Gastrocnemius medialis (tissue), 4 donors: ENCODE data around the gene ZNF467.

Experiments
- CTCF ChIP-seq, 5 experiments: fragments of 450-650 bp in 3 of 5; fragments of 200-600 bp in 2 of 5; sonication (generic) in 2 of 5; IDR thresholded peaks in 4 of 5; conservative IDR thresholded peaks in 1 of 5; 1 replicate in 4 of 5; 2 replicates in 1 of 5; pipeline ENCODE4 v1.5.1; 2016 to 2019; ENCODE audit warnings: antibody characterized with exemption in 5 of 5, mild to moderate bottlenecking in 3 of 5, moderate library complexity in 3 of 5
- POLR2A ChIP-seq, 2 donors: fragments of 450-650 bp; IDR thresholded peaks; one replicate each; pipeline ENCODE4 v1.6.1; 2017; ENCODE audit warnings: antibody characterized with exemption in 2 of 2, mild to moderate bottlenecking in 2 of 2, moderate library complexity in 2 of 2

DNA sequence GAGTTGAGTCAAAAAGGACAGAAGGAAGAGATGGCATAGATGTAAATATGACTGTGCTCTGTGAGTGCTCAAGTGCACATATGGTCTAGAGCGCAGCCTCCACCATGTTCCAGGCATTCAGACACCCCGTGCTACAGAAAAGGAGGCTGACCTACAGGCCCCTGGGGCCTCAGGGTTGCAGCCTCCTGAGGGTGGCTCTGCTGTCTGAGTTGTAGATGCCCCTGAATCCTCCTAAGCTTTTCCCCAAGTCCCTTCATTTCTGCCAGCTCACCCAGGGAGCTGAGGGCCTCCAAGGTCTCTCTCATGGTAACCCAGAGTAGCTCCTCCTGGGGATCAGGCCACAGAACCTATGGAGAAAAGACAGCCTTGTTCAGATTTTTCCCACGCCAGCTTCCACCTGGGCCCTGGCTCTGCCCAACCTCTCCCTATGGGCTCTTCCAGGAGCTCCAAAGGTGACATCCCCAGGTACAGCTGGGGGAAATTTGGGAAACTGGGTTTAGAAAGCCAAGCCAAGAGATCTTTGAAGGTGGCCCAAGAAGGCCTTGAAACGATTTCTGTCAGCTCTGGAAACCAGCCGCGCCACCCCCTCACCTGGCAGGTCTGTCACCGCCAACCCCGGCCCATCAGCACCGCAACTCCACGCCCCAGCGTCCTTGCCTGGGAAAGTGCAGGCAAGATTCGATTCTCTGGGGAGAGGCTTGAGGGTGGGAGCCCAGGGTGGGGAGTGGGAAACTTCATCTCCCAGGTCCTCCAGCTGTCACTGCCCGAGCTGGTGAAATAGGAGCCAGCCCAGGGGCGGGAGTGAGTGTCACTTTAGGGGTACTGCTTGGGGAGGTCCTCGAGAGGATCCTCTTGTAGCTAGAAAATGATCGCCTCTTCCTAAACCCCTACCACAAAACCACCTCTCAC lies 2.4 kb downstream of the ZNF467 start:
- TF ChIP-seq CTCF (IDR thresholded peaks at IDR 0.05 in 4 of 5, conservative IDR thresholded peaks at IDR 0.05 in 1 of 5) (no peak), POLR2A (IDR thresholded peaks at IDR 0.05) (no peak)
